GM21576 (cell line): ENCODE results near the gene JAG1.

Experiments
- ATAC-seq: cut with Tn5 transposase; IDR thresholded peaks from one replicate; pipeline ENCODE4 v1.9.1; 2021; ENCODE audit warnings: mild to moderate bottlenecking, moderate library complexity; ENCODE audit not compliant: unreplicated experiment

The JAG1 gene

DNA sequence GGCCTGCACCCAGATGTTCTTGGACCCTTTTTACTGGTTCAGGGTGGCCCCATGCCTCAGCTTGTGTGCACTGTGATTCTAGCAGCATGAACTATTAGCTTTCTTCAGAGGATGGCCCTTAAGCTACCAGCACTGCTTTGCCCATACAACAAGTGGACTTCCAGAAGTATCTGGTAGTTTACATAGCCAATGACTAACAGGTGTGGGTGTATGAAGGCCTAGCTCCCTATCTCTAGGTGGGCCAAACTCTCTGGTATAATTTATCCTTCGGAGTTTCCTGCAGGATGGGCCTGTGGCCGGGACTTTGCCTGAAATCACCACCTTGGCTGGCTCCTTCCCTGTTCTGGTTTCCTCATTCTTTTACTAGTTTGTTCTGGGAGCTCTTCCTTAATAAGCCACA, 26.1 kb upstream of the JAG1 start:
- no peak for ATAC-seq

DNA sequence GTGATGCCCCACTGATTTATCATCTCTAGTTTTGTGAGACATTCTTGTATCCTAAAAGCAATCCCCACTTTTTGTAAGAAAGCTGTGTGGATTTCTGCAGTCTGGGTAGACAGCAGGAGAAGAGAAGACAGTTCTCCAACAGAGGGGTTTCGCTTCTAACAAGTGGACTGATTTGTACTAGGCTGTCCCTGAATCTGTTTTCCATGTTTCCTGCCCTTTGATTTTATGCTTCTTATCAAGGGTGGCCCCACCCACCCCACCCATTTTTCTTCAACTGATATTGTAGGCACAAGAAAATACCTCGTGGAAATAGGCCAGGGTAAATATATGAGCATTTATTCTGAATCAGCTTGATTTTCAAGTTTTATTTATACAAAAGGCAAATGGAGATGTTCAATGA, 25.7 kb upstream of the JAG1 start:
- ATAC-seq = no peak

DNA sequence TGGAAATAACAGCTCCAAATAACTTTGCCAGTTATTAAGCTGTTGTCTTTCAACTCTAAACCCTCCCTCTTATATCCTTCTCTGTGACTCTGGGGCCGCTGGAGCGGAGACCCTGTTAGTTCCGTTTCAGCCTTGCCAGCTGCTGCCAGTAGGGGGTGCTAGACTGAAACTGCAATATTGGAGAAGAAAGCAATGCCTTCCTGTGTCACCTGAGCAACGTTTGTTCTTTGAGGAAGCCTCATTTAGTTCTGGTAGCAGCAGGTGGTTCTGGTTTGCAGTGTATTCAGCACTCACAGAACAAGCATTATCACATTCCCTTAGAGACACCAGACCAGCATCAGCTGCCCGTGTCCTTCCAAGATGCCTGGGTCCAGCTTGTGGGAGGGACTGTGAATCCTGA, 22.9 kb upstream of the JAG1 start:
- ATAC-seq = no peak

DNA sequence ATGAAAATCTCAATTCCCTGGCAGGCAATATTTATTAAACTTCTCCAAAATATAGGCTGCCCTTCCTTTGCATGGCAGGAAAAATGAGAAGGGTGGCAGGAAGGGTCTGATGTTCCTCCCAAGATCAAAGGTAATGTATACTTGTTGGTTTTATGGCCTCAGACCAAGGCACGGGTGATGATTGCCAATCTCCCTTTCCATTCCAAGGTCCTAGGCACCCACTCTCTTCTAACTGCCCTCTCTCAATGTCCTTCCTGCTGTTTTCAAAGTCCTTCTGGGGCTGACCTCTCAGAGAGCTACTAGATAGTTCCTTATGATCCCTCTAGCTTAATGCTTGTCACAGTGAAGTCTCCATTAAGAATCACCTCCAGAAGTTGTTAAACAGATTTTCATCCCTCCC, 15.6 kb upstream of the JAG1 start:
- no peak for ATAC-seq

DNA sequence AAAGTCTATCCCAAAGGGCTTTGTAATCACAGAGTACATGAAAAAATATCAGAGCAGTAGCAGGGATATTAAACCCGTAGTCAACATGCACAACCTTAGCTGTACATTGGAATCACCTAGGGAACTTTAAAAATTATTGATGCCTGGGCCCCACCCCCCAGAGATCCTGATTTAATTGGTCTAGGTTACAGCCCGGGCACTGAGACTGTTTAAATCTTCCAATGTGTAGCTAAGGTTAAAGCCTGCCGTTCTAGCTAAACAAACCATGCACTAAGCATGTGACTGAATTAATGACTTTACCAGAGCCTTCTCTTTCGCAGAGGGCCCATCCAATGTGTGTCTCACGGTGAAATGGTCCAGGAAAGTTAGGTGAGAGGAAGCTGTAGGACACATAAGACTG, 14.1 kb upstream of the JAG1 start:
- no peak for ATAC-seq

DNA sequence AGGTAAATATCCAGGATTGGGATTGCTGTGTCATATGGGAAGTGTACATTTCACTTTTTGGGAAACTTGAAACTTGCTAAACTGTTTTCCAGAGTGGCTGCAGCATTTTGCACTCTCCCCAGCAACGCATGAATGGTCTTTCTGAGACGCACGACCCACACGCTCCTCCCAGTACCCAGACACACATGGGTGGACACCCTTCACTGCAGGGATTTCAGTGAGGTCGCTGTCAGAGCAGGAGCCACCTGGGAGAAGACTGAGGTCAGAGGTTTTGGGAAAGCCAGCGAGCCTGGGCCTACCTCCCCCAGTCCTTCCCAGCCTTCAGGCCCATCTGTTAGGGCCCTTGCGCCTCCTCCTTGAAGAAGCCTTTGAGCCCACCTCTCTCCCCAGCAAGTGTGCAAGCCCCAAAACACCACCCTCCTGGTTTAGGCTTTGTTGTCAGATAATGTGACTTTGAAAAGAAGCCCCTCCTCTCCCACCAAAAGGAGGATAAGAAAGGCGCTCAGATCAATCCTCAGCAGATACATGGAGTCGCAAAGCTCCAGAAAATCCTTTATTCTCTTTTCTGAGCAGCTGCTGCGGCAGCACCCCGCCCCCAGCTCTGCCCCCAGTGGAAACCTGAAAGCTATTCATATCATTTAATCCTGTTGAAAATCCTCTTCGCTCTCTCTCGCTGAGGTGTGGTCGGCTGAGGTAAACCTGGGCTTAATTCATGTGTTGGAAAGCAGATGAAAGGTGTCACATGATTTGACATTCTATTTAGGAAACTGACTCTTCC, 12.7 kb upstream of the JAG1 start:
- ATAC-seq = no peak

DNA sequence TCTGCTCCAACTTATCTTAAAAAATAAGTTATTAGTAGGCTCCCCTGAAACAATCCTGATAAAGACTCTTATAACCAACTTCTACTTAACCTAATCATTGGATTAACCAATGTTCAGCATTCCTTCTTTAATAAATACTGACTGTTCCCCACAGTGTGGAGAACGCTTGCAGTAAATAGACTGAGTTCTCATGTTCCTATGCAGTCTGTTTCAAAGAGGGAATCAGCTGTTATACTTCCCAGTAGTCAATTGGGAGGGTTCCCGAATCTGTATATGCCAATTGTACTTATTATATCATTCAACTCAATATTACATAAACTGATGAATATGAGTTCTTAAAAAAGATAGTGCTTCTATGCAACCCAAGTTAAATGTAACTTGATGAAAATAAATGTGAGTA, 9.7 kb upstream of the JAG1 start:
- ATAC-seq = no peak

DNA sequence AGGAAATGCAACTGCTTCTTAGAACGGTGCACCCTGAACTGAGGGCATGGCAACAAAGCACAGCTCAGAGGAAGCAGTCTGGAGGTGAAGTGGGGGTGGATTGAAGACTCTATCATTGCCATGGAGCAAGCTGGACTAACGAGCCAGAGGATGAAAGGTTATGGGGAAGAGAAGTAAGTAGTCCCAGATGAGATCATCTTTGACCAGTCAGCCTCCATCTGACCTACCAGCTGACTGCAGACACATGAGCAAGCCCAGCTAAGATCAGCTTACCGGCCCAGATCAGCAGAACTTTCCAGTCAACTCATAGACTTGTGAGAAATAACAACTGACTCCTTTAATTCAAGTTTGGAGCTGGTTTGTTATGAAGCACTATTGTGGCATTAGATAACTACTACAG, 9.1 kb upstream of the JAG1 start:
- ATAC-seq = no peak

DNA sequence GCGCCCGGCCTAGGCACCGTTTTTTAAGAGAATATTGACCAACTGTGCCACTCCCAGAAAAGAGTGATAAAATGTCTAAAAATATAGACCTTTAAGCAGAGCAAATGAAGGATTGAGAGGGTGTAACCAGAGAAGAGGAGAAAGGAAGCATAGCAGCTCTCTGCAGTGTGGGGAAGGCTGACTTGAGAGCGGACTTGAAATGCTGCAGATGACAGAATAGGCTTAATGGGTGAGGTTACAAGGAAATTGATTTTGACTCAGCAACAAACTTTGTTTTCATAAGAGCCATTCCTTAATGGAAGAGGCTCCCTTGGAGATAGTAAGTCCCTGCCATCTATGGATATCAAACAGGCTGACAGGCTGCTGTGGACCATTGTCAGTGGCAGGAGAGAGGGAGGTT, 7.7 kb upstream of the JAG1 start:
- no peak for ATAC-seq

DNA sequence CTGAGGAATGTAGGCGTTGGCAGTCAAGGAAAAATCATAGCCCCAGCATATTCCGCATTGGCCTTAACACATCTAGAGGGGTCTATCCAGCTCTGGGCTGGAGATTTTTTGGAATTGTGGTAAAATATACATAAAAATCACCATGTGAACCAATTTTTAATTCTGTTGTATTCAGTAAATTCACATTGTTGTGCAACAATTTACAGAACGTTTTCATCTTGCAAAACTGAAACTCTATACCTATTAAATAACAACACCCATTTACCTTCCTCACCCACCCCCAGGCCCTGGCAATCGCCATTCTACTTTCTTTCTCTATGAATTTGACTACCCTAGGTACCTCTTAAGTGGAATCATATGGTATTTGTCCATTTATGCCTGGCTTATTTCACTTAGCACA, 6.8 kb upstream of the JAG1 start:
- no peak for ATAC-seq

DNA sequence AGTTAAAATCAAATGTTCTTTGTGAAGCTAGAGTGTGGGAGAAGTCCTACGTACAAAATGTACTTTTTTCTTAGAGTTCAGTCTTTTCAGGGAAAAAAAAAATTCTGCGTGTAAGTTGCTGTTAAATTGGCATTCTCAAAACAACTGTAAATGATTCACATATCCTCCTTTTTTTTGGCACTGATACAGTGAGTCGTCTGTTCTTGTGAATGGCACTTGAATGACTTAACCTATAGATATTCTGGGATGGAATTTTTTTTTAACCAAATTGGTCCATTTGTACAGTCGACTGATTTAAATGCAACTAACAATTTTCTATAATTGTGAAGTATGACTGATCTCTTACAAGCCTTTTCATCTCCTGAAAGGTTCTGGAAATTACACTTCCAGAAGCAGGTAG, 5.5 kb upstream of the JAG1 start:
- no peak for ATAC-seq

DNA sequence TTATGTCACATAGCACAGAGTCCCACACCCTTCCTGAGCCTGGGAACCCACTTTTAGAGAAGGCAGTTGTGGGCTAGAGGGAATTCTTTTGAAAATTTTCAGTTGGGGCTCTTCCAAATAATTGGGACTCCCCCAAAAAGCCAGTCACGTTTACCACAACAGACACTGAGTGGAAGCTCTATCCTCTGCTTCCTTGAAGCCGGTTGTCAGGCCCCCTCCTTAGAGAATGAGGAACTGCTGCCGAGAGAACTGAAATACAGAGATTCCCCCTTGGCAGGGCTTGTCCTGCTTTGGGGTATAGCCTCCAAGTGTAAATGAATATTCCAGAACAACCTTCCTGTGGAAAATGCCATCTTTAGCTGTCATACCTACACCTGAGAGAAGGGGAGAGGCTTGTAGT, 2.7 kb upstream of the JAG1 start:
- ATAC-seq = no peak

DNA sequence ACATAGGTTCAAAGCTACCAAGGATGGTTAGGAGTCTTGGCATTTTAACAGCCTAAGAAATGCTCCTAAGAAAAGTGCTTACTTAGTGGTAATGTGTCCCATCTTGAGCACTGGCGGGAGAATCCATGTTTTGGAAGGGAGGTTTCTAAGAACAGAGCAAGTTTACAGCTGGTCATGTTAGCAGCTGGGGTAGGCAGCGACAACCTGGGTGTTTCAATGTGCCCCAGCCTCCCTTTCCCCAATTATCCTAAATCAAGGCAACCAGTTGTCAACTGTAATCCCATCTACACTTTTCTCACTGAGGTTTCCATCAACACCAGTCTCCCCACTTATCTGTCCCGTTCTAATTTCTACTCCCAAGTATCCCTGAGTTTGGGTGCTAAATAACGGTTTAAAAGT, 1.6 kb upstream of the JAG1 start:
- ATAC-seq = no peak

DNA sequence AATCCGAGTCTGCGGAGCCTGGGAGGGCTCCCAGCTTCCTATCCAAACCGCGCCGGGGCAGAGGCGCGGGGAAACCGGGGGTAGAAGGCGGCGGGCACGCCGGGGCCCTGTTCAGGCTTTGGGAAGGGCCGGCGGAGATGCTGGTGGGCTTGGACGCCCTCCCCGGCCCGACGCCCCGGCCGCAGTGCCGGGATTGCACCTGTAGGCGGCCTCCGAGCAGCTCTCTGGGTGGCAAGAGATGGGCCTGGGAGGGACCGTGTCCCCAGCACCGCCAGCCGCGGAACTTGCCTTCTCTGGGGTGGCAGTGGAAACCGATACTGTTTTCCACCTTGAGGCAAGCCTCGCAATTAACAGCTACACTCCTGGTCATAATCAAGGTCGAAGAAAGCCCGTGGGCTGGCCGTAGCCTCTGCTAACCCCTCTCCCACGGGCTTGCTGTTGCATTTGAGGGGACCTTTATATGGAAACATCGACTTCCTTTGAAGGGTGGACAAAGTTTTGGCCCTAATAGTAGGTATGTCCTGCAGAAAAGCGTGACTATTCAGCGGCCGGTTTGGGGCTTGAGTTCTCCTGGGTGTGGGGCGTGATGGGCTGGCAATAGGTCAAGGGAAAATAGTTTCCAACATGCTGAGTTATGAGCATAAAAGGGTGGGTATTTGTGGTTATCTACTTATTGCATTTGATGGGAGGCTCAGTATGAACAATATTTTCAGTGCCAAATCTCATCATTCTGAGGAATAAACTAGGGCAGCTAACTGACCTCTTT, 1.1 kb upstream of the JAG1 start:
- peak; percentile 40 for ATAC-seq

DNA sequence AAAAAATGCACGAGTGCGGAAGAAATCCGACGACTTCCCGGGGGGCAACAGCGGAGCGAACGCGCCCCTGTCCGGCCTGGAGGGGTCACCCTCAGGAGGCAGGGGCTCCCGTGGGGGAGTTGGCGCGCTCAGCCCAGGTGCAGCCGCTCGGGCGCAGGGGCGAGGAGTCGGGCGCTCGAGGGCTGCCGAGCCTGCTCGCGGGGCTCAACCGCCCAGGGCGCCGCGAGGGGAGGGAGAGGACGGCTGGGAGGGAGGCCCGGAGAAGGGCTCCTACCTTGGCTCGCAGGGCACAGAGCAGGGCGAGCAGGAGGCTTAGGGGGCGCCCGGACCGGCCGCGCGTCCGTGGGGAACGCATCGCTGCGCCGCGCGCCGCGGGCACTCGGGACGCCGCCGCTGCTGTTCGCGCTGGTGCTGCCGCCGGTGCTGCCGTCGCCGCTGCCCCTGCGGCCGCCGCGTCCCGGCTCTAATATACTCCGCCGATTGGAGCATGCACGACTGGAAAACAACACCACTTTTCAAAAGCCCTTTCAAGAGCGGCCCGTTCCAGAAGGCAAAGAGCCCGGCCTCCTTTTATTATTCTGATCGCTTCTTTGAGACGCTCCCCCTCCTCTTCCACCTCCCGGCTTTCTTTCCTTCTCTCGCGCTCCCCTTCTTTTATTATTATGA, 490 bp downstream of the JAG1 start:
- ATAC-seq = no peak

DNA sequence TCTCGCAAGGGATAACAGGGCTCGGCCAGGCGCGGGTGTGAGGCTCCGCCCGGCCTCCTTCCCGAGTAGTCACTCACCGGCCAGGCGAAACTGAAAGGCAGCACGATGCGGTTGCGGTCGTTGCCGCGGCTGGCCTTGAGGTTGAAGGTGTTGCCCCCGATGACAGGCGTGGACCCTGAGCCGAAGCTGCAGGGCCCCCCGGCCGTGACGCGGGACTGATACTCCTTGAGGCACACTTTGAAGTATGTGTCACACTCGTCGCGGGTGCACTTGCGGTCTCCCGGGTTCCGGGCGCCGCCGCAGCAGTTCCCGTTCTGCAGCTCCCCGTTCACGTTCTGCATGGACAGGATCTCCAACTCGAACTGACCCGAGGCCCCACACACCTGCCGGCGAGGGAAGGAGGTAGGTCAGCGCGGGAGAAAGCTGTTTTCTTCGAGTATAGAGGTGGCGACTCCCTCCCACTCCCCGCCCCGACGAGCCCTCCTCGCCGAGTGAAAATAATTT, 1.1 kb downstream of the JAG1 start:
- no peak for ATAC-seq

DNA sequence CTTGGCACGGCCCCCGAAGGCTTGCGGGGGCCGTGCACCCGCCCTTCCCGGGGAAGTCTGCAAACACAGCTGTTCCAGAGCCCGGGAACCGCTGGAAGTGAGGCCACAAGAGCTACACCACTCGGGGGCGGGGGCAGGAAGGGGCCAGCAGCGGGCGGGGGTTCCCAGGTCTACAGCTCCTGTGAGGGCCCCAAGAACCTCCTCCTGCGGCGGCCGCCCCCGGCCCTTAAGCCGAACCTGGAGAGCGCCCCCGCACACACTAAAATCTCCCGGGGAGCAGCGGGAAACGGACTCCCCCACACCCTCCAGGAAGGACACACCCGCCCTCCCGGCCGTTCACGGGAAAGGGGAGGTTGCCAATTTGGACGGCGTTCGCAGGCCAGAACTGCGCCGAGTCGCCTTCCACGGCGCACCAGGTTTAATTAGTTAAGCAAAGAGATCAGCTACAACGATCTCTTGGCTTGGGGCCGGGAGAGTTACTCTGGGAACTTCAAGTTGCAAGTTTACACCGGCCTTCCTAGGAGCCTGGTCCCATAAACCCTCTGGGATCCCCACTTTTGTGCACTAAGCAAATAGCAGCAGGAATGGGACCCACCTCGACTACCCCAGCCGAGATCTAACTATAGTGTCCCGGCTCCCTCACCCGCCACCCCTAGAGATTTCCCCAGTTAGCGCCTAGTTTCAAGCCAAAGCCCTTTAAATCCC, 1.7 kb downstream of the JAG1 start:
- ATAC-seq = no peak

DNA sequence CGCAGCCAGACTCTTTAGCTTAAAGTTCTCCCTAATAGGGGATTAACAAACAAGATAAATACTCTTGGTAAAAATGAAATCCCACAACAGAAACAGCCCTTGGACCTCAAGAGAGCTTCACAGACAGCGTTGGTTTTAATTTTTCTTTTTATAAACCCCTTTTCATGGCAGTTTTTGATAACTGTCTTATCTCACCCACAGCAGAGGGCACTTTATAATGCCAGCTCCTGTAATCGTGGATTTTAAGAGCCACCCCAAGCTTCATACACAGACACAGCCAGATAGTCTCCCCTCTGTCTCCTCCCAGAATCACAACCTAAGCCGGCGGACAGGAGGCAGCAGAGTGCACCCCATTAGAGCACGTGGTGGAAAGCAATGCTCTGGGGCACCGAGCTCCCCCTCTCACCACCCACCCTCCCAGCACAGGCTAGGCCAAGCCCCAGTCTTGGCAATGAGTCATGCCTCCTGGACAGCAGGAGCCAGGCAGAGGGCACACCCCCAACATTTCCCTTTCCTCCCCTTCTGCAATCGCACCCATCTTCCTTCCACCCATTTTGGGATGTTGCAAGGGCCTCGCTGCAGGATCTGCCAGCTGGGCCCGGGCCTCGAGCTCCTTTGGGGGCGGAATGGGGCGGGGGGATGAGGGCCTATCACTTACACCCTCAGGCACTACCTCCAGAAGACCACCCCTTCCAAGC, 2.4 kb downstream of the JAG1 start:
- ATAC-seq = peak; percentile 30

DNA sequence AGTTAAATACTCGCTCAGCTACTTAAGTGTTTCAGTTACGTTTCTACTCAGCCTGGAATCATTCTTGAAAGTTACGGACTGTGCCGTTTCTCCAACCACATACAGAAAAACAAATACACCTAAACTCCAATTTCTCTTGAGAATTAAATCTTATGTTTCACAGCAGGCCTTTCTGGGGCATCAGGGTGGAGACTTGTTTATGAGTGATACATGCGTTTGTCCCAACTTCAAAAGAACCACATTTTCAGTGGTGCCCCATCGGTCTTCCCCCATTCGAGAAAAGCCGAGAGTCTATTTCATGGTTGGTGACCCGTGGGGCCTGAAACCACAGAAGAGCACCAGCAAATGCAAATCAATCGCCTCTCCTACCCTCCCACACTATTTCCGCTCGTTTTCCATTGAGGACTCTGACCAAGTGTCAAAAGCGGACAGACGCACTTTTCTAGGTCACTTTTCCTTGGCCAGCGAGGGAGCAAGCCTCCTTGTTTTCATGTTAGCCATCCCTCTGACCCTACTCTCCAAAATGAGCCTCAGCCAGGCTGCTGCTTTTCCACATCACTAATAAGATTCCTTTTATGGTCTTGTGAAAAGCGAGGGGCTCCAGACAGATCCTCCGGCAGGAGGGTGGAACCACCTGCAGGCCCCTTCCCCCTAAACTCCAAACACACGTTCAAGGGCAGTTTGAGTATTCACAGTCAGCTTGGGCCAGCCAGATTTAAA, 3.1 kb downstream of the JAG1 start:
- ATAC-seq = peak; percentile 27

DNA sequence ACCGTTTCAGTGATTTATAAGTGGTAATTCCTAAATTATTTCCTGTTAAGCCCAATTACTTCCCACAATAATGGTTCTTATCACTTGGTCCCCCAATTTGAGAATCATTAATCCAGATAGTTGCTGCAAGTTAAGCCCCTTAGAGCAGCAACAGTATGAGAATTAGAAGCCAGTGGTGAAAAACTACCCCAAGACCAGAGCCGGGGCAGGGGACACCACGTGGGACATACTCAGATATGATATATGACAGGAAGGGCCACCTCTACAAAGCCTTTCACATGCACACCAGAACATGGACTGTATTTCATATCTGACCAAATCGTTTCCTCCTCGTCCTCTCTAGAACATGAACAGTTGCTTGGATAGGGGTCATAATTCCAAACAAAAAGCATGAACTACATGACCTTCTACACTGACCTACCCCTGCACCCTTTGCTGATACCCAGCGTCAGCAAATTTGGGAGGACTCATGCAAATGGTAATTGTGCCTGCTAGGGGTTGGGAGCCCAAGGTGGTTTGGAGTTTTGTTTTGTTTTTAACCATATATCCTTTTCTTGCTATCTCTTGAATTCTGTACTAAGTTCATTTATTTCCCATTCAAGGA, 3.9 kb downstream of the JAG1 start:
- ATAC-seq = no peak
